ENCODE data around the gene RABGAP1L. TPM values are rescaled to one million over a fixed set of nuclear protein-coding genes. Genes with fewer than 3 reads are reported as not detected.

Gene RABGAP1L
- total and polyA plus RNA-seq, 10 of the 15 experiments (the other 5 are each of a cell fraction or from before 2014, with no cell fraction given) = 5.8 to 194 (median 113) TPM

- Histone ChIP-seq H3K4me2 (ENCODE audit: control insufficient read depth, insufficient read depth) (no peak overlapping the region), H3K79me2 (ENCODE audit: control insufficient read depth, insufficient read depth, low read length) (no peaks in the 10 kb centered on the region), H3K9me3 (replicated peaks; ENCODE audit: control insufficient read depth, insufficient read depth, low read length) (no peaks in the 10 kb centered on the region), H3K4me1 (ENCODE audit: control insufficient read depth, insufficient read depth, low read length) (no peaks in the 10 kb centered on the region), H3K27ac (ENCODE audit: control insufficient read depth, insufficient read depth) (no peak overlapping the region), H3K4me3 (no peak overlapping the region), H3K36me3 (ENCODE audit: control insufficient read depth in 2 of 2, insufficient read depth in 2 of 2, low read length in 1 of 2) (no peaks in the 10 kb centered on the region), H2AFZ (ENCODE audit: control insufficient read depth, low read depth, low read length) (no peak overlapping the region), H3K9ac (ENCODE audit: control insufficient read depth, insufficient read depth, low read length) (no peak overlapping the region), H3K27me3 (replicated peaks in 1 of 2; ENCODE audit: control insufficient read depth in 2 of 2, insufficient read depth in 2 of 2, low read length in 1 of 2) (no peaks in the 10 kb centered on the region), H4K20me1 (ENCODE audit: control insufficient read depth, insufficient read depth) (no peaks in the 10 kb centered on the region)
- no peak for FAIRE-seq
- TF ChIP-seq FOS (IDR thresholded peaks at IDR 0.05; ENCODE audit: borderline replicate concordance, extremely low read depth, insufficient read length) = no peak
- TF ChIP-seq MTA2 (IDR thresholded peaks at IDR 0.05; ENCODE audit: low read depth) = no peak
- TF ChIP-seq WRNIP1 (IDR thresholded peaks at IDR 0.05; ENCODE audit: borderline replicate concordance, low read depth, low read length) = no peak
- no peak for TF ChIP-seq CREM (IDR thresholded peaks at IDR 0.05; ENCODE audit: low read depth)
- TF ChIP-seq PRDM15 (CRISPR knock-in tag; IDR thresholded peaks at IDR 0.05) = no peak
- TF ChIP-seq CBX3 (IDR thresholded peaks at IDR 0.05; ENCODE audit: borderline replicate concordance, low read depth) = no peak
- no peak for TF ChIP-seq RFX5 (IDR thresholded peaks at IDR 0.05; ENCODE audit: low read depth, low read length)
- CTCF ChIA-PET = no interaction called here
- SMC1A ChIA-PET (ENCODE audit: uncharacterized antibody, unreplicated experiment) = no interaction called here
- no peak for DNase-seq (ENCODE audit: low read depth, low spot score)
- no TSS peak for BruUV-seq (replicated peaks)
- POLR2A ChIA-PET = no interaction called here
- in situ Hi-C loops (cut with MboI) (no loop called here), intact Hi-C loops (cut with micrococcal nuclease; ENCODE audit: unreplicated experiment) (no loop called here)
- no peak for ATAC-seq
- RAD21 ChIA-PET (ENCODE audit: unreplicated experiment) = no interaction called here
Measured at GRCh38 chr1:174642393-174642792, 483.1 kb downstream of the RABGAP1L start.

Data from GM12878 (cell line).